ENCODE data around the gene CBFA2T3.

Gene CBFA2T3

GRCh38 chr16:88961011-88961410 lies 16.0 kb downstream of the CBFA2T3 start:
- H3K4me3 ChIP-seq (ENCODE audit: low read depth in 1 of 2, low read length in 2 of 2): no peak overlapping the region
- no peak overlapping the region for H3K9ac ChIP-seq (ENCODE audit: low read length)
- no peaks in the 10 kb centered on the region for H3K9me3 ChIP-seq (ENCODE audit: low read length)
- no peaks in the 10 kb centered on the region for H3K36me3 ChIP-seq (ENCODE audit: insufficient read depth, low read length)
- no peak overlapping the region for H3K27ac ChIP-seq (ENCODE audit: low read depth, low read length)
- H3K27me3 ChIP-seq (ENCODE audit: control insufficient read depth in 1 of 2, insufficient read depth in 2 of 2, low read length in 2 of 2): peaks cover 0 to 4% of the 10 kb centered on the region in 2 donors
- H3K4me1 ChIP-seq (ENCODE audit: insufficient read depth, low read length): no peaks in the 10 kb centered on the region

- no peak overlapping the region for H3K4me3 ChIP-seq (ENCODE audit: low read depth in 1 of 2, low read length in 2 of 2)
- no peak overlapping the region for H3K9ac ChIP-seq (ENCODE audit: low read length)
- H3K4me1 ChIP-seq (ENCODE audit: insufficient read depth, low read length): no peaks in the 10 kb centered on the region
- H3K36me3 ChIP-seq (ENCODE audit: insufficient read depth, low read length): no peaks in the 10 kb centered on the region
- peaks cover 0 to 4% of the 10 kb centered on the region in 2 donors for H3K27me3 ChIP-seq (ENCODE audit: control insufficient read depth in 1 of 2, insufficient read depth in 2 of 2, low read length in 2 of 2)
- H3K9me3 ChIP-seq (ENCODE audit: low read length): no peaks in the 10 kb centered on the region
- no peak overlapping the region for H3K27ac ChIP-seq (ENCODE audit: low read depth, low read length)
Measured at GRCh38 chr16:88960516-88960915, 16.5 kb downstream of the CBFA2T3 start.

- Histone ChIP-seq H3K36me3 (ENCODE audit: insufficient read depth, low read length) (no peaks in the 10 kb centered on the region), H3K4me1 (ENCODE audit: insufficient read depth, low read length) (no peaks in the 10 kb centered on the region), H3K27ac (ENCODE audit: low read depth, low read length) (no peak overlapping the region), H3K9ac (ENCODE audit: low read length) (no peak overlapping the region), H3K4me3 (ENCODE audit: low read depth in 1 of 2, low read length in 2 of 2) (no peak overlapping the region), H3K27me3 (ENCODE audit: control insufficient read depth in 1 of 2, insufficient read depth in 2 of 2, low read length in 2 of 2) (peaks cover 0 to 4% of the 10 kb centered on the region in 2 donors), H3K9me3 (ENCODE audit: low read length) (no peaks in the 10 kb centered on the region)
Measured at GRCh38 chr16:88959022-88959421, 18.0 kb downstream of the CBFA2T3 start.

- no peak overlapping the region for H3K4me3 ChIP-seq (ENCODE audit: low read depth in 1 of 2, low read length in 2 of 2)
- peaks cover 0 to 8% of the 10 kb centered on the region in 2 donors for H3K27me3 ChIP-seq (ENCODE audit: control insufficient read depth in 1 of 2, insufficient read depth in 2 of 2, low read length in 2 of 2)
- H3K9ac ChIP-seq (ENCODE audit: low read length): no peak overlapping the region
- H3K9me3 ChIP-seq (ENCODE audit: low read length): no peaks in the 10 kb centered on the region
- H3K27ac ChIP-seq (ENCODE audit: low read depth, low read length): no peak overlapping the region
- no peaks in the 10 kb centered on the region for H3K36me3 ChIP-seq (ENCODE audit: insufficient read depth, low read length)
- H3K4me1 ChIP-seq (ENCODE audit: insufficient read depth, low read length): no peaks in the 10 kb centered on the region
Measured at GRCh38 chr16:88957887-88958577, 19.0 kb downstream of the CBFA2T3 start.

GRCh38 chr16:88957433-88957767 lies 19.6 kb downstream of the CBFA2T3 start:
- H3K27me3 ChIP-seq (ENCODE audit: control insufficient read depth in 1 of 2, insufficient read depth in 2 of 2, low read length in 2 of 2): peaks cover 0 to 8% of the 10 kb centered on the region in 2 donors
- H3K27ac ChIP-seq (ENCODE audit: low read depth, low read length): no peak overlapping the region
- no peak overlapping the region for H3K9ac ChIP-seq (ENCODE audit: low read length)
- H3K4me1 ChIP-seq (ENCODE audit: insufficient read depth, low read length): no peaks in the 10 kb centered on the region
- no peaks in the 10 kb centered on the region for H3K36me3 ChIP-seq (ENCODE audit: insufficient read depth, low read length)
- H3K4me3 ChIP-seq (ENCODE audit: low read depth in 1 of 2, low read length in 2 of 2): no peak overlapping the region
- no peaks in the 10 kb centered on the region for H3K9me3 ChIP-seq (ENCODE audit: low read length)

GRCh38 chr16:88956546-88957432 lies 20.2 kb downstream of the CBFA2T3 start:
- Histone ChIP-seq H3K4me3 (ENCODE audit: low read depth in 1 of 2, low read length in 2 of 2) (no peak overlapping the region), H3K27ac (ENCODE audit: low read depth, low read length) (no peak overlapping the region), H3K9ac (ENCODE audit: low read length) (no peak overlapping the region), H3K27me3 (ENCODE audit: control insufficient read depth in 1 of 2, insufficient read depth in 2 of 2, low read length in 2 of 2) (peaks cover 0 to 13% of the 10 kb centered on the region in 2 donors), H3K36me3 (ENCODE audit: insufficient read depth, low read length) (no peaks in the 10 kb centered on the region), H3K9me3 (ENCODE audit: low read length) (no peaks in the 10 kb centered on the region), H3K4me1 (ENCODE audit: insufficient read depth, low read length) (no peaks in the 10 kb centered on the region)

GRCh38 chr16:88955906-88956305 lies 21.1 kb downstream of the CBFA2T3 start:
- H3K4me3 ChIP-seq (ENCODE audit: low read depth in 1 of 2, low read length in 2 of 2): no peak overlapping the region
- H3K4me1 ChIP-seq (ENCODE audit: insufficient read depth, low read length): no peaks in the 10 kb centered on the region
- H3K27me3 ChIP-seq (ENCODE audit: control insufficient read depth in 1 of 2, insufficient read depth in 2 of 2, low read length in 2 of 2): peaks cover 0 to 16% of the 10 kb centered on the region in 2 donors
- no peak overlapping the region for H3K27ac ChIP-seq (ENCODE audit: low read depth, low read length)
- no peaks in the 10 kb centered on the region for H3K9me3 ChIP-seq (ENCODE audit: low read length)
- H3K9ac ChIP-seq (ENCODE audit: low read length): no peak overlapping the region
- no peaks in the 10 kb centered on the region for H3K36me3 ChIP-seq (ENCODE audit: insufficient read depth, low read length)

GRCh38 chr16:88953003-88953690 lies 23.9 kb downstream of the CBFA2T3 start:
- no peaks in the 10 kb centered on the region for H3K9me3 ChIP-seq (ENCODE audit: low read length)
- peaks cover 0 to 16% of the 10 kb centered on the region in 2 donors for H3K27me3 ChIP-seq (ENCODE audit: control insufficient read depth in 1 of 2, insufficient read depth in 2 of 2, low read length in 2 of 2)
- H3K4me3 ChIP-seq (ENCODE audit: low read depth in 1 of 2, low read length in 2 of 2): no peak overlapping the region
- no peaks in the 10 kb centered on the region for H3K4me1 ChIP-seq (ENCODE audit: insufficient read depth, low read length)
- H3K9ac ChIP-seq (ENCODE audit: low read length): no peak overlapping the region
- H3K27ac ChIP-seq (ENCODE audit: low read depth, low read length): no peak overlapping the region
- no peaks in the 10 kb centered on the region for H3K36me3 ChIP-seq (ENCODE audit: insufficient read depth, low read length)

GRCh38 chr16:88951989-88952388 lies 25.0 kb downstream of the CBFA2T3 start:
- no peak overlapping the region for H3K27ac ChIP-seq (ENCODE audit: low read depth, low read length)
- no peaks in the 10 kb centered on the region for H3K4me1 ChIP-seq (ENCODE audit: insufficient read depth, low read length)
- H3K27me3 ChIP-seq (ENCODE audit: control insufficient read depth in 1 of 2, insufficient read depth in 2 of 2, low read length in 2 of 2): peaks cover 0 to 18% of the 10 kb centered on the region in 2 donors
- no peak overlapping the region for H3K9ac ChIP-seq (ENCODE audit: low read length)
- no peak overlapping the region for H3K4me3 ChIP-seq (ENCODE audit: low read depth in 1 of 2, low read length in 2 of 2)
- H3K9me3 ChIP-seq (ENCODE audit: low read length): no peaks in the 10 kb centered on the region
- H3K36me3 ChIP-seq (ENCODE audit: insufficient read depth, low read length): no peaks in the 10 kb centered on the region

- Histone ChIP-seq H3K27me3 (ENCODE audit: control insufficient read depth in 1 of 2, insufficient read depth in 2 of 2, low read length in 2 of 2) (peaks cover 0 to 18% of the 10 kb centered on the region in 2 donors), H3K4me3 (ENCODE audit: low read depth in 1 of 2, low read length in 2 of 2) (no peak overlapping the region), H3K9me3 (ENCODE audit: low read length) (no peaks in the 10 kb centered on the region), H3K36me3 (ENCODE audit: insufficient read depth, low read length) (no peaks in the 10 kb centered on the region), H3K4me1 (ENCODE audit: insufficient read depth, low read length) (no peaks in the 10 kb centered on the region), H3K27ac (ENCODE audit: low read depth, low read length) (no peak overlapping the region), H3K9ac (ENCODE audit: low read length) (no peak overlapping the region)
Measured at GRCh38 chr16:88951501-88951900, 25.5 kb downstream of the CBFA2T3 start.

GRCh38 chr16:88948781-88949490 lies 28.1 kb downstream of the CBFA2T3 start:
- H3K4me3 ChIP-seq (ENCODE audit: low read depth in 1 of 2, low read length in 2 of 2): no peak overlapping the region
- H3K9me3 ChIP-seq (ENCODE audit: low read length): no peaks in the 10 kb centered on the region
- no peak overlapping the region for H3K27ac ChIP-seq (ENCODE audit: low read depth, low read length)
- H3K36me3 ChIP-seq (ENCODE audit: insufficient read depth, low read length): no peaks in the 10 kb centered on the region
- no peak overlapping the region for H3K9ac ChIP-seq (ENCODE audit: low read length)
- peaks cover 0 to 18% of the 10 kb centered on the region in 2 donors for H3K27me3 ChIP-seq (ENCODE audit: control insufficient read depth in 1 of 2, insufficient read depth in 2 of 2, low read length in 2 of 2)
- no peaks in the 10 kb centered on the region for H3K4me1 ChIP-seq (ENCODE audit: insufficient read depth, low read length)
